Heart left ventricle (tissue), 16 donors: ENCODE data around the gene DUS1L. TPM values are rescaled to one million over a fixed set of nuclear protein-coding genes. Genes with fewer than 3 reads are reported as not detected.

Experiments used
- ATAC-seq, 4 donors: fragments of 200-7000 bp; cut with Tn5 transposase; one replicate each; pipeline ENCODE4 v1.9.1; 2020 to 2022; ENCODE audit warnings: moderate library complexity in 4 of 4, mild to moderate bottlenecking in 3 of 4, moderate number of reproducible peaks in 1 of 4
- DNase-seq, 5 donors: peaks; one replicate each; pipeline ENCODE4 v3.0.0-alpha.2; 2020
- H3K27ac ChIP-seq, 12 donors: fragments of 200-600 bp; sonication (generic) in 4 of 12; one replicate each; pipeline versions ENCODE4 v1.5.0 to v1.8.0; 2016 to 2022; ENCODE audit warnings: mild to moderate bottlenecking in 2 of 12
- H3K27me3 ChIP-seq, 9 donors: fragments of 200-600 bp; sonication (generic) in 2 of 9; one replicate each; pipeline versions ENCODE4 v1.5.1 to v1.8.0; 2016 to 2022; ENCODE audit warnings: mild to moderate bottlenecking in 3 of 9
- H3K36me3 ChIP-seq, 9 donors: fragments of 200-600 bp; sonication (generic) in 2 of 9; one replicate each; pipeline versions ENCODE4 v1.5.0 to v1.8.0; 2018 to 2022; ENCODE audit warnings: mild to moderate bottlenecking in 2 of 9
- H3K4me1 ChIP-seq, 12 donors: fragments of 200-600 bp; sonication (generic) in 4 of 12; one replicate each; pipeline versions ENCODE4 v1.5.0 to v1.8.0; 2016 to 2022; ENCODE audit warnings: mild to moderate bottlenecking in 3 of 12
- H3K4me3 ChIP-seq, 12 donors: fragments of 200-600 bp; sonication (generic) in 4 of 12; one replicate each; pipeline versions ENCODE4 v1.5.0 to v1.8.0; 2017 to 2022; ENCODE audit warnings: mild to moderate bottlenecking in 9 of 12, moderate library complexity in 4 of 12
- H3K9me3 ChIP-seq, 12 donors: fragments of 200-600 bp; sonication (generic) in 4 of 12; one replicate each; pipeline versions ENCODE4 v1.5.0 to v1.8.0; 2016 to 2022; ENCODE audit warnings: mild to moderate bottlenecking in 1 of 12
- CTCF ChIP-seq, 12 donors: fragments of 200-600 bp; sonication (generic) in 4 of 12; IDR thresholded peaks; one replicate each; pipeline versions ENCODE4 v1.5.0 to v1.8.0; 2018 to 2022; ENCODE audit warnings: antibody characterized with exemption in 12 of 12, mild to moderate bottlenecking in 5 of 12
- POLR2A ChIP-seq, 2 donors: fragments of 450-650 bp; IDR thresholded peaks; one replicate each; pipeline ENCODE4 v1.6.1; 2017; ENCODE audit warnings: antibody characterized with exemption in 2 of 2, mild to moderate bottlenecking in 2 of 2, moderate library complexity in 2 of 2
- WGBS, 4 donors: extraction: QIAGEN DNeasy Blood & Tissue Kit in 2 of 4; methylation state at CpG; one replicate each; pipeline versions ENCODE4 v1.1.5 to v1.1.7; 2013 to 2018; 5-methylcytosine and 5-hydroxymethylcytosine counted together
- intact Hi-C, 10 donors: fragments of 100-400 bp; cut with DNase I; formaldehyde crosslinking; loops; one replicate each; pipeline versions ENCODE4 v1.11.1 to v1.14.2; 2022
- polyA plus RNA-seq, 2 donors: library from polyadenylated mRNA; stranded (reverse); fragments of 200-250 nt; gene quantifications; one replicate each; pipeline ENCODE4 v1.2.3, GENCODE V29; 2013
- total RNA-seq, 9 donors: library from RNA; depleted of rRNA in 2 of 9; stranded (reverse); fragments of >200 nt in 2 of 9; fragmentation: NEBNext Ultra II Directional in 3 of 9; extraction: Animal tissue kit (Norgen Biotek cat#: 25700) in 3 of 9; gene quantifications; one replicate each; pipeline versions ENCODE4 v1.1.0 to v1.2.4, GENCODE V29; 2016 to 2023
- donor health status: ischemic (EF 13 %, LVEDD 7.1; RV severe dilation, severe dysfunction).
- donor health status: healthy with polysubstance abuse.
- donor health status: DM: no; HTN: yes; CAD: no.
- donor health status: DM: no; HTN: no; CAD: no.
- donor health status: ischemic (EF 25% LVEDD 6.9; RV normal size, moderate dysfunction).
- donor health status: ischemic (EF 25% LVEDD 5.7; RV mildly dilated, moderate dysfunction).
- donor health status: healthy.
- donor health status: DM: yes; HTN: yes; CAD: no.
- donor health status: ischemic (EF 35%, LVEDD 5.7; RV mildly dilated, moderate dysfunction).
- donor health status: nonischemic (EF 11% LVEDD 7.7; RV severe dilation, severe dysfunction).
- donor health status: DM: yes; HTN: yes; CAD: no.
- donor health status: PGD.
- donor health status: ischemic (EF 29% LVEDD 5.4; RV normal size, mild dysfunction).
- donor health status: nonischemic (EF 23%, LVEDD 6.1; RV moderate dilation, normal function).

The DUS1L gene
- total and polyA plus RNA-seq, 11 donors = 41.5 to 113 (median 60.4) TPM

GRCh38 chr17:82054351-82055022 is 11.1 kb downstream of the DUS1L start:
- intact Hi-C loops = loop anchor here in 1 of 10 donors (5.0 kb wide), 1 partner anchor 43 kb away; the partner anchor contains the start of gene FASN
- ATAC-seq (no peak), DNase-seq (peak in 3 of 5 donors; percentile 18 to 58 (median 24))
- Histone ChIP-seq H3K9me3 (no peaks in the 10 kb centered on the region), H3K27me3 (no peaks in the 10 kb centered on the region), H3K4me3 (no peak overlapping the region), H3K27ac (no peak overlapping the region), H3K4me1 (peaks cover 3 to 36% (median 24%) of the 10 kb centered on the region in 12 donors), H3K36me3 (peaks cover 0 to 70% (median 58%) of the 10 kb centered on the region in 9 donors)
- 87 to 89% (median 89%) methylated on average over 19 to 38 of the region's 38 CpGs for WGBS, 4 donors
- no peak for TF ChIP-seq CTCF (IDR thresholded peaks at IDR 0.05)
- TF ChIP-seq POLR2A (IDR thresholded peaks at IDR 0.05) = no peak

GRCh38 chr17:82053556-82054263 is 11.9 kb downstream of the DUS1L start:
- H3K4me3 ChIP-seq = peak overlapping the region in 1 of 12 donors; percentile 96
- H3K4me1 ChIP-seq = peaks cover 3 to 38% (median 24%) of the 10 kb centered on the region in 12 donors
- WGBS, 4 donors = 94 to 95% (median 95%) methylated on average over 18 to 28 of the region's 28 CpGs
- no peaks in the 10 kb centered on the region for H3K27me3 ChIP-seq
- H3K9me3 ChIP-seq = no peaks in the 10 kb centered on the region
- intact Hi-C loops = no loop called here
- H3K36me3 ChIP-seq = peaks cover 0 to 69% (median 53%) of the 10 kb centered on the region in 9 donors
- H3K27ac ChIP-seq = no peak overlapping the region
- no peak for TF ChIP-seq CTCF (IDR thresholded peaks at IDR 0.05)
- TF ChIP-seq POLR2A (IDR thresholded peaks at IDR 0.05) = no peak
- ATAC-seq (no peak), DNase-seq (peak in 2 of 5 donors; percentile 24 to 54)

GRCh38 chr17:82053130-82053529 is 12.5 kb downstream of the DUS1L start:
- Histone ChIP-seq H3K27ac (no peak overlapping the region), H3K36me3 (peaks cover 0 to 68% (median 48%) of the 10 kb centered on the region in 9 donors), H3K27me3 (no peaks in the 10 kb centered on the region), H3K4me3 (peak overlapping the region in 7 of 12 donors; percentile 63 to 96 (median 82)), H3K9me3 (no peaks in the 10 kb centered on the region), H3K4me1 (peaks cover 3 to 38% (median 24%) of the 10 kb centered on the region in 12 donors)
- no peak for ATAC-seq
- WGBS, 4 donors = 90 to 93% (median 90%) methylated on average over 8 to 19 of the region's 19 CpGs
- TF ChIP-seq CTCF (IDR thresholded peaks at IDR 0.05) (no peak), POLR2A (IDR thresholded peaks at IDR 0.05) (no peak)
- DNase-seq = peak in 2 of 5 donors; percentile 27 to 37
- intact Hi-C loops = no loop called here

- peak overlapping the region in 5 of 12 donors; percentile 9 to 67 (median 58) for H3K27ac ChIP-seq
- no peak for ATAC-seq
These were observed 13.0 kb downstream of the DUS1L start for GRCh38 chr17:82052638-82053059.

More at GRCh38 chr17:82052638-82053059, 13.0 kb downstream of the DUS1L start:
- peaks cover 3 to 38% (median 24%) of the 10 kb centered on the region in 12 donors for H3K4me1 ChIP-seq
- TF ChIP-seq POLR2A (IDR thresholded peaks at IDR 0.05) (no peak), CTCF (IDR thresholded peaks at IDR 0.05) (no peak)
- intact Hi-C loops = no loop called here
- 15 to 27% (median 25%) methylated on average over 17 to 19 of the region's 19 CpGs for WGBS, 4 donors
- H3K4me3 ChIP-seq = peak overlapping the region; percentile 63 to 96 (median 82)
- no peaks in the 10 kb centered on the region for H3K9me3 ChIP-seq
- DNase-seq = no peak
- H3K27me3 ChIP-seq = no peaks in the 10 kb centered on the region
- H3K36me3 ChIP-seq = peaks cover 0 to 68% (median 43%) of the 10 kb centered on the region in 9 donors
